Measurements from ENCODE around the gene BASP1. TPM values are rescaled to one million over a fixed set of nuclear protein-coding genes. Genes with fewer than 3 reads are reported as not detected.

BASP1 gene
- 82.9 and 92.2 TPM in 2 replicates for total RNA-seq

GRCh38 chr5:17217493-17218352 lies at the start of gene BASP1:
Gene BASP1, plus strand, starts transcription at chr5:17217631. Its CDS starts 57,586 bp downstream, at chr5:17275217.

Small RNA genes within 50 kb of the gene (small RNA-seq; reads per million reads assigned to genes)
- not detected for gene RNU6-1003P

Data from thoracic aorta endothelial cell (primary cell).